Ovary (tissue), 3 donors: ENCODE results near the gene NOTCH4.

Experiments used
- CTCF ChIP-seq, 3 donors: fragments of 450-650 bp in 2 of 3; fragments of 200-600 bp in 1 of 3; IDR thresholded peaks; one replicate each; pipeline versions ENCODE4 v1.5.1 to v1.8.0; 2016 to 2022; ENCODE audit warnings: antibody characterized with exemption in 3 of 3, mild to moderate bottlenecking in 1 of 3
- POLR2A ChIP-seq: fragments of 450-650 bp; IDR thresholded peaks from one replicate; pipeline ENCODE4 v1.6.1; 2017; ENCODE audit warnings: antibody characterized with exemption, mild to moderate bottlenecking, moderate library complexity
- donor health status: DM: no; HTN: no; CAD: no.

- TF ChIP-seq CTCF (IDR thresholded peaks at IDR 0.05): no peak
- TF ChIP-seq POLR2A: no peak
Observed at GRCh38 chr6:32203426-32204267, 20.2 kb downstream of the NOTCH4 start.
